GM12878 (cell line): ENCODE measurements around the gene TSPO2. TPM values are rescaled to one million over a fixed set of nuclear protein-coding genes. Genes with fewer than 3 reads are reported as not detected.

Source experiments
- ATAC-seq: fragments of 200-7000 bp; cut with Tn5 transposase; 3 replicates; pipeline ENCODE4 v1.9.1; 2020; ENCODE audit warnings: mild to moderate bottlenecking, moderate library complexity
- BruUV-seq: library from RNA; stranded (reverse); fragments of 400-500 nt; replicated peaks from 2 replicates; lab custom pipeline; 2021; lab: Mats Ljungman, UMichigan
- CTCF ChIA-PET: fragments of 300-600 bp; sonication (Branson Sonifier 250); formaldehyde crosslinking; extraction: SDS; loops from one replicate; lab custom pipeline; 2021; ENCODE audit warnings: inconsistent platforms; lab: Yijun Ruan, JAX
- POLR2A ChIA-PET: fragments of 350-600 bp; formaldehyde crosslinking; extraction: SDS; loops from one replicate; lab custom pipeline; 2021; ENCODE audit warnings: inconsistent platforms; lab: Charles Lee
- RAD21 ChIA-PET: fragments of 300-600 bp; sonication (Branson Sonifier 250); formaldehyde crosslinking; loops from one replicate; lab custom pipeline; 2023; ENCODE audit warnings: antibody characterized with exemption; ENCODE audit not compliant: unreplicated experiment; lab: Charles Lee
- SMC1A ChIA-PET: fragments of 300-600 bp; sonication (Branson Sonifier 250); formaldehyde crosslinking; loops from one replicate; lab custom pipeline; 2023; ENCODE audit not compliant: unreplicated experiment, uncharacterized antibody; lab: Charles Lee
- DNase-seq: peaks from one replicate; pipeline ENCODE4 v3.0.0-alpha.2; 2011; ENCODE audit warnings: low read depth, low spot score
- FAIRE-seq: peaks from 3 replicates; lab custom pipeline; 2011; peaks lifted over from hg19 to GRCh38; lab: Jason Lieb, UNC
- H2AFZ ChIP-seq: 2 replicates; pipeline ENCODE4 v1.6.0; 2011; ENCODE audit warnings: low read depth, low read length, control low read depth; ENCODE audit not compliant: control insufficient read depth
- H3K27ac ChIP-seq: 2 replicates; pipeline ENCODE4 v1.5.1; 2011; ENCODE audit warnings: control low read depth; ENCODE audit not compliant: control insufficient read depth, insufficient read depth
- H3K27me3 ChIP-seq, 2 experiments: replicated peaks in 1 of 2; 2 replicates each; pipeline versions ENCODE4 v1.6.0 to v1.6.1; 2011; ENCODE audit warnings: low read length in 1 of 2; ENCODE audit not compliant: control insufficient read depth in 2 of 2, insufficient read depth in 2 of 2
- H3K36me3 ChIP-seq, 2 experiments: 2 replicates each; pipeline ENCODE4 v1.5.1; 2011; ENCODE audit warnings: low read length in 1 of 2; ENCODE audit not compliant: control insufficient read depth in 2 of 2, insufficient read depth in 2 of 2
- H3K4me1 ChIP-seq: 2 replicates; pipeline ENCODE4 v1.6.1; 2011; ENCODE audit warnings: mild to moderate bottlenecking, low read length, moderate library complexity, mixed read lengths; ENCODE audit not compliant: control insufficient read depth, insufficient read depth
- H3K4me2 ChIP-seq: 2 replicates; pipeline ENCODE4 v1.6.0; 2011; ENCODE audit warnings: control low read depth; ENCODE audit not compliant: control insufficient read depth, insufficient read depth
- H3K4me3 ChIP-seq: fragments of 200-600 bp; sonication (generic); 2 replicates; pipeline ENCODE4 v1.5.1; 2016
- H3K79me2 ChIP-seq: 2 replicates; pipeline ENCODE4 v1.6.0; 2011; ENCODE audit warnings: low read length; ENCODE audit not compliant: control insufficient read depth, insufficient read depth
- H3K9ac ChIP-seq: 2 replicates; pipeline ENCODE4 v1.8.0; 2011; ENCODE audit warnings: low read length, control low read depth, mixed read lengths; ENCODE audit not compliant: control insufficient read depth, insufficient read depth
- H3K9me3 ChIP-seq: replicated peaks from 3 replicates; pipeline ENCODE4 v1.5.1; 2011; ENCODE audit warnings: mild to moderate bottlenecking, low read length; ENCODE audit not compliant: control insufficient read depth, insufficient read depth
- H4K20me1 ChIP-seq: 2 replicates; pipeline ENCODE4 v1.6.0; 2011; ENCODE audit not compliant: control insufficient read depth, insufficient read depth
- ATF7 ChIP-seq: fragments of 450-650 bp; IDR thresholded peaks from 2 replicates; pipeline ENCODE4 v1.6.1; 2016; ENCODE audit warnings: low read depth, mild to moderate bottlenecking
- BCL11A ChIP-seq: IDR thresholded peaks from 2 replicates; pipeline ENCODE4 v1.6.1; 2011; ENCODE audit warnings: low read depth, low read length
- CHD4 ChIP-seq: fragments of 200-600 bp; sonication (generic); IDR thresholded peaks from 2 replicates; pipeline ENCODE4 v1.6.1; 2016; ENCODE audit warnings: mild to moderate bottlenecking
- DPF2 ChIP-seq: fragments of 450-650 bp; IDR thresholded peaks from 2 replicates; pipeline ENCODE4 v1.6.1; 2017; ENCODE audit warnings: mild to moderate bottlenecking
- MTA3 ChIP-seq: IDR thresholded peaks from 2 replicates; pipeline ENCODE4 v1.6.1; 2012; ENCODE audit warnings: low read length, inconsistent platforms, borderline replicate concordance
- POLR2A ChIP-seq: IDR thresholded peaks from 2 replicates; pipeline ENCODE4 v1.6.1; 2011; ENCODE audit warnings: low read depth, mild to moderate bottlenecking, low read length
- RFX5 ChIP-seq: IDR thresholded peaks from 2 replicates; pipeline ENCODE4 v1.6.1; 2011; ENCODE audit warnings: low read depth, low read length, improper control_type of control experiment
- RUNX3 ChIP-seq: IDR thresholded peaks from 2 replicates; pipeline ENCODE4 v1.6.1; 2012; ENCODE audit warnings: low read length, inconsistent platforms
- SIN3A ChIP-seq: IDR thresholded peaks from 2 replicates; pipeline ENCODE4 v1.6.1; 2012; ENCODE audit warnings: low read depth, low read length, improper control_type of control experiment
- SP1 ChIP-seq: IDR thresholded peaks from one replicate; pipeline ENCODE4 v1.6.1; 2011; ENCODE audit warnings: low read depth, low read length
- ZNF622 ChIP-seq: fragments of 450-650 bp; IDR thresholded peaks from 2 replicates; pipeline ENCODE4 v1.6.1; 2017; ENCODE audit warnings: mild to moderate bottlenecking, inconsistent platforms
- ZSCAN29 ChIP-seq: fragments of 450-650 bp; IDR thresholded peaks from 2 replicates; pipeline ENCODE4 v1.6.1; 2017; ENCODE audit warnings: mild to moderate bottlenecking, moderate library complexity
- WGBS: methylation state at CpG from one replicate; pipeline ENCODE4 v1.1.6; 2016; ENCODE audit warnings: low lambda C conversion rate; ENCODE audit not compliant: insufficient replicate concordance, insufficient coverage; ENCODE audit errors: missing lambda C conversion rate; 5-methylcytosine and 5-hydroxymethylcytosine counted together
- in situ Hi-C: fragments of 300-500 bp; cut with MboI; formaldehyde crosslinking; loops from 9 replicates; pipeline ENCODE4 v1.14.3; 2018; ENCODE audit warnings: mixed read lengths
- intact Hi-C: fragments of 100-400 bp; cut with micrococcal nuclease; formaldehyde crosslinking; loops from one replicate; pipeline ENCODE4 v1.14.2; 2022; ENCODE audit not compliant: unreplicated experiment
- polyA plus RNA-seq, 11 experiments: library from polyadenylated mRNA; depleted of rRNA in 4 of 11; unstranded in 6 of 11; stranded (reverse) in 5 of 11; fragments of >200 nt; fragmentation: Nextera tagmentation in 4 of 11; fragmentation: Illumina TruSeq in 1 of 11; extraction: Ambion mirVana in 4 of 11; extraction: Trizol in 1 of 11; gene quantifications; 1 replicate in 1 of 11; 2 replicates in 10 of 11; pipeline versions ENCODE4 v1.2.1 to v1.2.3, GENCODE V29; 2011 to 2016; ENCODE audit warnings: inconsistent platforms in 2 of 11, missing spikeins in 2 of 11, low read depth in 1 of 11
- total RNA-seq, 4 experiments: library from RNA; depleted of rRNA in 3 of 4; stranded (reverse); fragments of >200 nt in 3 of 4; fragmentation: Illumina TruSeq in 1 of 4; extraction: Trizol in 1 of 4; gene quantifications; 2 replicates each; pipeline versions ENCODE4 v1.2.1 to v1.2.3, GENCODE V29; 2013 to 2021
- TF ChIP-seq, protein P1 (sequence below): fragments of 450-650 bp; conservative IDR thresholded peaks from 2 replicates; pipeline ENCODE4 v1.6.1; 2017; ENCODE audit warnings: mild to moderate bottlenecking, moderate library complexity
- TF ChIP-seq, protein P2 (sequence below): IDR thresholded peaks from 2 replicates; pipeline ENCODE4 v1.6.1; 2012; ENCODE audit warnings: improper control_type of control experiment, low read depth, low read length; ENCODE audit not compliant: insufficient replicate concordance
- TF ChIP-seq, protein P3 (sequence below): IDR thresholded peaks from 2 replicates; pipeline ENCODE4 v1.6.1; 2012; ENCODE audit warnings: low read length, inconsistent platforms
- TF ChIP-seq, protein P4 (sequence below): fragments of 450-650 bp; IDR thresholded peaks from 2 replicates; pipeline ENCODE4 v1.6.1; 2017; ENCODE audit warnings: mild to moderate bottlenecking

The TSPO2 gene
- total and polyA plus RNA-seq, 10 of the 15 experiments (the other 5 are each of a cell fraction or from before 2014, with no cell fraction given) = not detected

DNA sequence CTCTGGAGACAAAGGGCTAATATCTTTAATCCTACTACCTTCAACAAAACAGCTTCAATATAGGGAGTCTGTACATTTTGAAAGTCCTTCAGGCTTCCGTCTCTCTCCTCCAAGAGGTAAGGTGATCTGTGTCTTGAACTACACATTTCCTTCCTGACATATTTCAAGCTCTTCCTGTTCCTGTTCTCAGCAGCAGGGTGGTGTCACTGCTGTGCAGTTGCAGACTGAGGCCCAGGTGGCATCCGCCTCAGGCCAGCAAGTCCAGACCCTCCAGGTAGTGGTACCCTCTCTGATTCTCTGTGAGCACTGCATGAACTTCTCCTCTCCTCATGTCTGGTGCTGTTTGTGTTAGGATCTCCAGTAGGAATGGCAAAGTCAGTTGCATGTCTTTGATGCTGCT is 38.4 kb downstream of the TSPO2 start:
- ATAC-seq (no peak), FAIRE-seq (no peak), DNase-seq (no peak)
- ChIA-PET CTCF (interaction anchor here (0.8 kb wide), 1 partner anchor 102 kb away, joined by 3 read pairs; no protein-coding TSS in a partner anchor), RAD21 (no interaction called here), SMC1A (interaction anchor here (1.1 kb wide), 1 partner anchor 9 kb away, joined by 5 read pairs; no protein-coding TSS in a partner anchor), POLR2A (no interaction called here)
- in situ Hi-C loops = no loop called here
- intact Hi-C loops = no loop called here
- Histone ChIP-seq H4K20me1 (no peaks in the 10 kb centered on the region), H3K27me3 (no peaks in the 10 kb centered on the region), H3K36me3 (peaks cover 4 to 15% of the 10 kb centered on the region in 2 experiments; a peak in 3 of 4 replicates), H3K27ac (no peak overlapping the region), H3K9me3 (no peaks in the 10 kb centered on the region), H3K4me3 (no peak overlapping the region), H3K9ac (no peak overlapping the region), H3K4me2 (no peak overlapping the region; the same call in 1 of the 2 replicates), H2AFZ (no peak overlapping the region), H3K4me1 (peaks cover 3% of the 10 kb centered on the region; the same call in 1 of the 2 replicates), H3K79me2 (peaks cover 38% of the 10 kb centered on the region)
- TF ChIP-seq, protein P1, sequence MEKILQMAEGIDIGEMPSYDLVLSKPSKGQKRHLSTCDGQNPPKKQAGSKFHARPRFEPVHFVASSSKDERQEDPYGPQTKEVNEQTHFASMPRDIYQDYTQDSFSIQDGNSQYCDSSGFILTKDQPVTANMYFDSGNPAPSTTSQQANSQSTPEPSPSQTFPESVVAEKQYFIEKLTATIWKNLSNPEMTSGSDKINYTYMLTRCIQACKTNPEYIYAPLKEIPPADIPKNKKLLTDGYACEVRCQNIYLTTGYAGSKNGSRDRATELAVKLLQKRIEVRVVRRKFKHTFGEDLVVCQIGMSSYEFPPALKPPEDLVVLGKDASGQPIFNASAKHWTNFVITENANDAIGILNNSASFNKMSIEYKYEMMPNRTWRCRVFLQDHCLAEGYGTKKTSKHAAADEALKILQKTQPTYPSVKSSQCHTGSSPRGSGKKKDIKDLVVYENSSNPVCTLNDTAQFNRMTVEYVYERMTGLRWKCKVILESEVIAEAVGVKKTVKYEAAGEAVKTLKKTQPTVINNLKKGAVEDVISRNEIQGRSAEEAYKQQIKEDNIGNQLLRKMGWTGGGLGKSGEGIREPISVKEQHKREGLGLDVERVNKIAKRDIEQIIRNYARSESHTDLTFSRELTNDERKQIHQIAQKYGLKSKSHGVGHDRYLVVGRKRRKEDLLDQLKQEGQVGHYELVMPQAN = no peak
- no peak for TF ChIP-seq RFX5
- TF ChIP-seq, protein P2, sequence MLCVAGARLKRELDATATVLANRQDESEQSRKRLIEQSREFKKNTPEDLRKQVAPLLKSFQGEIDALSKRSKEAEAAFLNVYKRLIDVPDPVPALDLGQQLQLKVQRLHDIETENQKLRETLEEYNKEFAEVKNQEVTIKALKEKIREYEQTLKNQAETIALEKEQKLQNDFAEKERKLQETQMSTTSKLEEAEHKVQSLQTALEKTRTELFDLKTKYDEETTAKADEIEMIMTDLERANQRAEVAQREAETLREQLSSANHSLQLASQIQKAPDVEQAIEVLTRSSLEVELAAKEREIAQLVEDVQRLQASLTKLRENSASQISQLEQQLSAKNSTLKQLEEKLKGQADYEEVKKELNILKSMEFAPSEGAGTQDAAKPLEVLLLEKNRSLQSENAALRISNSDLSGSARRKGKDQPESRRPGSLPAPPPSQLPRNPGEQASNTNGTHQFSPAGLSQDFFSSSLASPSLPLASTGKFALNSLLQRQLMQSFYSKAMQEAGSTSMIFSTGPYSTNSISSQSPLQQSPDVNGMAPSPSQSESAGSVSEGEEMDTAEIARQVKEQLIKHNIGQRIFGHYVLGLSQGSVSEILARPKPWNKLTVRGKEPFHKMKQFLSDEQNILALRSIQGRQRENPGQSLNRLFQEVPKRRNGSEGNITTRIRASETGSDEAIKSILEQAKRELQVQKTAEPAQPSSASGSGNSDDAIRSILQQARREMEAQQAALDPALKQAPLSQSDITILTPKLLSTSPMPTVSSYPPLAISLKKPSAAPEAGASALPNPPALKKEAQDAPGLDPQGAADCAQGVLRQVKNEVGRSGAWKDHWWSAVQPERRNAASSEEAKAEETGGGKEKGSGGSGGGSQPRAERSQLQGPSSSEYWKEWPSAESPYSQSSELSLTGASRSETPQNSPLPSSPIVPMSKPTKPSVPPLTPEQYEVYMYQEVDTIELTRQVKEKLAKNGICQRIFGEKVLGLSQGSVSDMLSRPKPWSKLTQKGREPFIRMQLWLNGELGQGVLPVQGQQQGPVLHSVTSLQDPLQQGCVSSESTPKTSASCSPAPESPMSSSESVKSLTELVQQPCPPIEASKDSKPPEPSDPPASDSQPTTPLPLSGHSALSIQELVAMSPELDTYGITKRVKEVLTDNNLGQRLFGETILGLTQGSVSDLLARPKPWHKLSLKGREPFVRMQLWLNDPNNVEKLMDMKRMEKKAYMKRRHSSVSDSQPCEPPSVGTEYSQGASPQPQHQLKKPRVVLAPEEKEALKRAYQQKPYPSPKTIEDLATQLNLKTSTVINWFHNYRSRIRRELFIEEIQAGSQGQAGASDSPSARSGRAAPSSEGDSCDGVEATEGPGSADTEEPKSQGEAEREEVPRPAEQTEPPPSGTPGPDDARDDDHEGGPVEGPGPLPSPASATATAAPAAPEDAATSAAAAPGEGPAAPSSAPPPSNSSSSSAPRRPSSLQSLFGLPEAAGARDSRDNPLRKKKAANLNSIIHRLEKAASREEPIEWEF = no peak
- no peak for TF ChIP-seq CHD4
- TF ChIP-seq RUNX3 = no peak
- TF ChIP-seq BCL11A = no peak
- no peak for TF ChIP-seq POLR2A
- TF ChIP-seq SIN3A = no peak
- no peak for TF ChIP-seq MTA3
- TF ChIP-seq DPF2 = no peak
- TF ChIP-seq ZSCAN29 = no peak
- TF ChIP-seq, protein P3, sequence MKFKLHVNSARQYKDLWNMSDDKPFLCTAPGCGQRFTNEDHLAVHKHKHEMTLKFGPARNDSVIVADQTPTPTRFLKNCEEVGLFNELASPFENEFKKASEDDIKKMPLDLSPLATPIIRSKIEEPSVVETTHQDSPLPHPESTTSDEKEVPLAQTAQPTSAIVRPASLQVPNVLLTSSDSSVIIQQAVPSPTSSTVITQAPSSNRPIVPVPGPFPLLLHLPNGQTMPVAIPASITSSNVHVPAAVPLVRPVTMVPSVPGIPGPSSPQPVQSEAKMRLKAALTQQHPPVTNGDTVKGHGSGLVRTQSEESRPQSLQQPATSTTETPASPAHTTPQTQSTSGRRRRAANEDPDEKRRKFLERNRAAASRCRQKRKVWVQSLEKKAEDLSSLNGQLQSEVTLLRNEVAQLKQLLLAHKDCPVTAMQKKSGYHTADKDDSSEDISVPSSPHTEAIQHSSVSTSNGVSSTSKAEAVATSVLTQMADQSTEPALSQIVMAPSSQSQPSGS = no peak
- TF ChIP-seq ATF7 = no peak
- no peak for TF ChIP-seq SP1
- TF ChIP-seq, protein P4, sequence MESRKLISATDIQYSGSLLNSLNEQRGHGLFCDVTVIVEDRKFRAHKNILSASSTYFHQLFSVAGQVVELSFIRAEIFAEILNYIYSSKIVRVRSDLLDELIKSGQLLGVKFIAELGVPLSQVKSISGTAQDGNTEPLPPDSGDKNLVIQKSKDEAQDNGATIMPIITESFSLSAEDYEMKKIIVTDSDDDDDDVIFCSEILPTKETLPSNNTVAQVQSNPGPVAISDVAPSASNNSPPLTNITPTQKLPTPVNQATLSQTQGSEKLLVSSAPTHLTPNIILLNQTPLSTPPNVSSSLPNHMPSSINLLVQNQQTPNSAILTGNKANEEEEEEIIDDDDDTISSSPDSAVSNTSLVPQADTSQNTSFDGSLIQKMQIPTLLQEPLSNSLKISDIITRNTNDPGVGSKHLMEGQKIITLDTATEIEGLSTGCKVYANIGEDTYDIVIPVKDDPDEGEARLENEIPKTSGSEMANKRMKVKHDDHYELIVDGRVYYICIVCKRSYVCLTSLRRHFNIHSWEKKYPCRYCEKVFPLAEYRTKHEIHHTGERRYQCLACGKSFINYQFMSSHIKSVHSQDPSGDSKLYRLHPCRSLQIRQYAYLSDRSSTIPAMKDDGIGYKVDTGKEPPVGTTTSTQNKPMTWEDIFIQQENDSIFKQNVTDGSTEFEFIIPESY = no peak
- no peak for TF ChIP-seq ZNF622
- 13% methylated on average over 2 of the region's 2 CpGs for WGBS
- BruUV-seq = no TSS peak
